ENCODE results near the gene PILRA. TPM values are rescaled to one million over a fixed set of nuclear protein-coding genes. Genes with fewer than 3 reads are reported as not detected.

Gene PILRA
- total RNA-seq, 2 experiments from 2014 or later = 0.68 TPM

- Mint-ChIP-seq H3K9me3 (no peaks in the 10 kb centered on the region), H3K27me3 (peaks cover 9% of the 10 kb centered on the region), H3K27ac (no peak overlapping the region), H3K4me1 (peaks cover 11% of the 10 kb centered on the region), H3K36me3 (peaks cover 2% of the 10 kb centered on the region), H3K4me3 (no peak overlapping the region)
- no peak for DNase-seq
Observed at GRCh38 chr7:100402241-100402640, 29.0 kb downstream of the PILRA start.

GRCh38 chr7:100406767-100407166 lies 33.5 kb downstream of the PILRA start:
- peaks cover 2% of the 10 kb centered on the region for H3K4me1 Mint-ChIP-seq
- H3K9me3 Mint-ChIP-seq = no peaks in the 10 kb centered on the region
- H3K27ac Mint-ChIP-seq = no peak overlapping the region
- H3K4me3 Mint-ChIP-seq = no peak overlapping the region
- no peak for DNase-seq
- peaks cover 2% of the 10 kb centered on the region for H3K36me3 Mint-ChIP-seq
- no peaks in the 10 kb centered on the region for H3K27me3 Mint-ChIP-seq

- no peak overlapping the region for H3K27ac Mint-ChIP-seq
- H3K4me1 Mint-ChIP-seq = peaks cover 2% of the 10 kb centered on the region
- DNase-seq = peak; percentile 22
- no peaks in the 10 kb centered on the region for H3K27me3 Mint-ChIP-seq
- H3K4me3 Mint-ChIP-seq = no peak overlapping the region
- H3K9me3 Mint-ChIP-seq = no peaks in the 10 kb centered on the region
- H3K36me3 Mint-ChIP-seq = peaks cover 2% of the 10 kb centered on the region
Observed at GRCh38 chr7:100407285-100408180, 34.2 kb downstream of the PILRA start.

- DNase-seq = no peak
- Mint-ChIP-seq H3K4me3 (no peak overlapping the region), H3K4me1 (peaks cover 6% of the 10 kb centered on the region), H3K36me3 (peaks cover 1% of the 10 kb centered on the region), H3K9me3 (no peaks in the 10 kb centered on the region), H3K27ac (no peak overlapping the region), H3K27me3 (no peaks in the 10 kb centered on the region)
Observed at GRCh38 chr7:100411101-100411500, 37.8 kb downstream of the PILRA start.

GRCh38 chr7:100413346-100413745 lies 40.1 kb downstream of the PILRA start:
- H3K9me3 Mint-ChIP-seq = no peaks in the 10 kb centered on the region
- no peak overlapping the region for H3K27ac Mint-ChIP-seq
- peaks cover 4% of the 10 kb centered on the region for H3K4me1 Mint-ChIP-seq
- H3K27me3 Mint-ChIP-seq = no peaks in the 10 kb centered on the region
- H3K36me3 Mint-ChIP-seq = peaks cover 1% of the 10 kb centered on the region
- DNase-seq = no peak
- no peak overlapping the region for H3K4me3 Mint-ChIP-seq

- H3K4me3 Mint-ChIP-seq = no peak overlapping the region
- no peaks in the 10 kb centered on the region for H3K9me3 Mint-ChIP-seq
- H3K4me1 Mint-ChIP-seq = peaks cover 4% of the 10 kb centered on the region
- H3K27me3 Mint-ChIP-seq = no peaks in the 10 kb centered on the region
- no peak overlapping the region for H3K27ac Mint-ChIP-seq
- no peak for DNase-seq
- H3K36me3 Mint-ChIP-seq = peaks cover 1% of the 10 kb centered on the region
Observed at GRCh38 chr7:100413889-100414288, 40.6 kb downstream of the PILRA start.

- Mint-ChIP-seq H3K4me3 (no peak overlapping the region), H3K27me3 (no peaks in the 10 kb centered on the region), H3K4me1 (peaks cover 12% of the 10 kb centered on the region), H3K9me3 (no peaks in the 10 kb centered on the region), H3K27ac (no peak overlapping the region), H3K36me3 (peaks cover 1% of the 10 kb centered on the region)
- DNase-seq = no peak
Observed at GRCh38 chr7:100415448-100415847, 42.2 kb downstream of the PILRA start.

GRCh38 chr7:100418930-100419659 lies 45.8 kb downstream of the PILRA start:
- Mint-ChIP-seq H3K9me3 (no peaks in the 10 kb centered on the region), H3K4me3 (no peak overlapping the region), H3K27me3 (no peaks in the 10 kb centered on the region), H3K36me3 (peaks cover 1% of the 10 kb centered on the region), H3K27ac (no peak overlapping the region), H3K4me1 (peaks cover 9% of the 10 kb centered on the region)
- DNase-seq = no peak

GRCh38 chr7:100419660-100420226 lies 46.5 kb downstream of the PILRA start:
- no peak overlapping the region for H3K4me3 Mint-ChIP-seq
- peaks cover 9% of the 10 kb centered on the region for H3K4me1 Mint-ChIP-seq
- peaks cover 1% of the 10 kb centered on the region for H3K36me3 Mint-ChIP-seq
- H3K27ac Mint-ChIP-seq = no peak overlapping the region
- H3K9me3 Mint-ChIP-seq = no peaks in the 10 kb centered on the region
- H3K27me3 Mint-ChIP-seq = no peaks in the 10 kb centered on the region
- no peak for DNase-seq

- H3K9me3 Mint-ChIP-seq = no peaks in the 10 kb centered on the region
- DNase-seq = no peak
- H3K27me3 Mint-ChIP-seq = no peaks in the 10 kb centered on the region
- H3K27ac Mint-ChIP-seq = no peak overlapping the region
- peaks cover 9% of the 10 kb centered on the region for H3K4me1 Mint-ChIP-seq
- peaks cover 5% of the 10 kb centered on the region for H3K36me3 Mint-ChIP-seq
- no peak overlapping the region for H3K4me3 Mint-ChIP-seq
Observed at GRCh38 chr7:100423315-100423714, 50.0 kb downstream of the PILRA start.

- no peak overlapping the region for H3K4me3 Mint-ChIP-seq
- H3K27ac Mint-ChIP-seq = no peak overlapping the region
- no peaks in the 10 kb centered on the region for H3K9me3 Mint-ChIP-seq
- peaks cover 11% of the 10 kb centered on the region for H3K27me3 Mint-ChIP-seq
- peaks cover 12% of the 10 kb centered on the region for H3K4me1 Mint-ChIP-seq
- DNase-seq = no peak
- H3K36me3 Mint-ChIP-seq = peaks cover 17% of the 10 kb centered on the region
Observed at GRCh38 chr7:100425347-100425746, 52.1 kb downstream of the PILRA start.

GRCh38 chr7:100426516-100426915 lies 53.2 kb downstream of the PILRA start:
- no peaks in the 10 kb centered on the region for H3K9me3 Mint-ChIP-seq
- H3K27ac Mint-ChIP-seq = no peak overlapping the region
- H3K4me1 Mint-ChIP-seq = peaks cover 17% of the 10 kb centered on the region
- H3K27me3 Mint-ChIP-seq = peaks cover 11% of the 10 kb centered on the region
- no peak overlapping the region for H3K4me3 Mint-ChIP-seq
- peaks cover 28% of the 10 kb centered on the region for H3K36me3 Mint-ChIP-seq
- no peak for DNase-seq

GRCh38 chr7:100427762-100428198 lies 54.5 kb downstream of the PILRA start:
- H3K27ac Mint-ChIP-seq = peak overlapping the region; percentile 99
- peaks cover 29% of the 10 kb centered on the region for H3K4me1 Mint-ChIP-seq
- H3K27me3 Mint-ChIP-seq = peaks cover 11% of the 10 kb centered on the region
- H3K9me3 Mint-ChIP-seq = no peaks in the 10 kb centered on the region
- peaks cover 36% of the 10 kb centered on the region for H3K36me3 Mint-ChIP-seq
- no peak overlapping the region for H3K4me3 Mint-ChIP-seq
- DNase-seq = no peak

- Mint-ChIP-seq H3K36me3 (peaks cover 41% of the 10 kb centered on the region), H3K9me3 (no peaks in the 10 kb centered on the region), H3K4me1 (peaks cover 35% of the 10 kb centered on the region), H3K4me3 (peak within 1 kb of the TSS; percentile 98), H3K27ac (peak within 1 kb of the TSS; percentile 99), H3K27me3 (peaks cover 11% of the 10 kb centered on the region)
- DNase-seq = peak; percentile 97
Observed at GRCh38 chr7:100428199-100428966, 55.1 kb downstream of the PILRA start, which contains the start of gene ZCWPW1. Gene ZCWPW1, minus strand, starts transcription at chr7:100428703. Its CDS starts 8,054 bp downstream, at chr7:100420649.
